Measurements from ENCODE around the gene KCNJ15. TPM values are rescaled to one million over a fixed set of nuclear protein-coding genes. Genes with fewer than 3 reads are reported as not detected.

The KCNJ15 gene
- total and polyA plus RNA-seq, 10 of the 15 experiments (the other 5 are each of a cell fraction or from before 2014, with no cell fraction given) = 0.05 to 2.7 (median 0.33) TPM; not detected in 6

- TF ChIP-seq CTCF (IDR thresholded peaks at IDR 0.05 in 2 of 3, conservative IDR thresholded peaks at IDR 0.05 in 1 of 3; ENCODE audit: control insufficient read depth in 2 of 3, extremely low read depth in 1 of 3, insufficient read depth in 1 of 3, low read depth in 3 of 3, low read length in 3 of 3) (no peak), ASH2L (IDR thresholded peaks at IDR 0.05; ENCODE audit: borderline replicate concordance, low read depth) (no peak), ZNF217 (IDR thresholded peaks at IDR 0.05) (no peak), GABPA (IDR thresholded peaks at IDR 0.05; ENCODE audit: low read depth) (no peak), POU2F2 (IDR thresholded peaks at IDR 0.05; ENCODE audit: borderline replicate concordance, low read depth, low read length) (no peak), ZBED1 (IDR thresholded peaks at IDR 0.05; ENCODE audit: borderline replicate concordance) (no peak), ZNF687 (IDR thresholded peaks at IDR 0.05) (no peak), USF2 (IDR thresholded peaks at IDR 0.05; ENCODE audit: borderline replicate concordance, low read depth, low read length) (no peak)
Observed at GRCh38 chr21:38312822-38313221, 56.0 kb downstream of the KCNJ15 start (continued).

Data from GM12878 (cell line).